ENCODE results near the gene ZNF438.

GRCh38 chr10:30857803-30858202, 173.9 kb downstream of the ZNF438 start:
- TF ChIP-seq CTCF (conservative IDR thresholded peaks at IDR 0.05; ENCODE audit: low read depth, low read length), result no peak
- no peak for TF ChIP-seq MAFK (IDR thresholded peaks at IDR 0.05; ENCODE audit: low read depth, low read length)
